ENCODE data around the gene NBR1.

DNA sequence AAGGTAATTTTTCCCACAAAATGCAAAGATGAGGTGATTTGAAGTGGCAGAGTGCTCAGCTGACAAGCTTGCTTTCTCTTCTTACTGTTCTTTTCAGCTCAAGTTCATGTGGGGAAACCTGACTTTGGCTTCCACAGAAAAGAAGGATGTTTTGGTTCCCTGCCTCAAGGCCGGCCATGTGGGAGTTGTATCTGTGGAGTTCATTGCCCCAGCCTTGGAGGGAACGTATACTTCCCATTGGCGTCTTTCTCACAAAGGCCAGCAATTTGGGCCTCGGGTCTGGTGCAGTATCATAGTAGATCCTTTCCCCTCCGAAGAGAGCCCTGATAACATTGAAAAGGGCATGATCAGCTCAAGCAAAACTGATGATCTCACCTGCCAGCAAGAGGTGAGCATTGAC, 22.2 kb downstream of the NBR1 start:
- TF ChIP-seq, protein P1, sequence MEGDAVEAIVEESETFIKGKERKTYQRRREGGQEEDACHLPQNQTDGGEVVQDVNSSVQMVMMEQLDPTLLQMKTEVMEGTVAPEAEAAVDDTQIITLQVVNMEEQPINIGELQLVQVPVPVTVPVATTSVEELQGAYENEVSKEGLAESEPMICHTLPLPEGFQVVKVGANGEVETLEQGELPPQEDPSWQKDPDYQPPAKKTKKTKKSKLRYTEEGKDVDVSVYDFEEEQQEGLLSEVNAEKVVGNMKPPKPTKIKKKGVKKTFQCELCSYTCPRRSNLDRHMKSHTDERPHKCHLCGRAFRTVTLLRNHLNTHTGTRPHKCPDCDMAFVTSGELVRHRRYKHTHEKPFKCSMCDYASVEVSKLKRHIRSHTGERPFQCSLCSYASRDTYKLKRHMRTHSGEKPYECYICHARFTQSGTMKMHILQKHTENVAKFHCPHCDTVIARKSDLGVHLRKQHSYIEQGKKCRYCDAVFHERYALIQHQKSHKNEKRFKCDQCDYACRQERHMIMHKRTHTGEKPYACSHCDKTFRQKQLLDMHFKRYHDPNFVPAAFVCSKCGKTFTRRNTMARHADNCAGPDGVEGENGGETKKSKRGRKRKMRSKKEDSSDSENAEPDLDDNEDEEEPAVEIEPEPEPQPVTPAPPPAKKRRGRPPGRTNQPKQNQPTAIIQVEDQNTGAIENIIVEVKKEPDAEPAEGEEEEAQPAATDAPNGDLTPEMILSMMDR (IDR thresholded peaks at IDR 0.05 in 4 of 5, conservative IDR thresholded peaks at IDR 0.05 in 1 of 5) = no peak
- TF ChIP-seq POLR2A (IDR thresholded peaks at IDR 0.05) = no peak
